ENCODE results near the gene KCND2.
A peak's percentile ranks its signal among the peaks of the same experiment; 100 is the strongest.

The KCND2 gene

GRCh38 chr7:120793213-120793936, 520.4 kb downstream of the KCND2 start:
- TF ChIP-seq CTCF (IDR thresholded peaks at IDR 0.05; ENCODE audit: low read depth, low read length) = no peak
- no peak overlapping the region for H3K4me3 ChIP-seq (replicated peaks in 1 of 2; ENCODE audit: low read depth in 2 of 2, low read length in 2 of 2)
- DNase-seq (ENCODE audit: low read depth in 2 of 2) = no peak

GRCh38 chr7:120794106-120794729, 521.2 kb downstream of the KCND2 start:
- DNase-seq (ENCODE audit: low read depth in 2 of 2) = peak; percentile 7 to 9
- no peak overlapping the region for H3K4me3 ChIP-seq (replicated peaks in 1 of 2; ENCODE audit: low read depth in 2 of 2, low read length in 2 of 2)
- no peak for TF ChIP-seq CTCF (IDR thresholded peaks at IDR 0.05; ENCODE audit: low read depth, low read length)

- DNase-seq (ENCODE audit: low read depth in 2 of 2) = no peak
- no peak for TF ChIP-seq CTCF (IDR thresholded peaks at IDR 0.05; ENCODE audit: low read depth, low read length)
- no peak overlapping the region for H3K4me3 ChIP-seq (replicated peaks in 1 of 2; ENCODE audit: low read depth in 2 of 2, low read length in 2 of 2)
Measured at GRCh38 chr7:120797026-120797645, 524.2 kb downstream of the KCND2 start.

GRCh38 chr7:120799147-120799546, 526.2 kb downstream of the KCND2 start:
- no peak for DNase-seq (ENCODE audit: low read depth in 2 of 2)
- H3K4me3 ChIP-seq (replicated peaks in 1 of 2; ENCODE audit: low read depth in 2 of 2, low read length in 2 of 2) = no peak overlapping the region
- TF ChIP-seq CTCF (IDR thresholded peaks at IDR 0.05; ENCODE audit: low read depth, low read length) = no peak
